ENCODE measurements around the gene RPL5. TPM values are rescaled to one million over a fixed set of nuclear protein-coding genes. Genes with fewer than 3 reads are reported as not detected.

Gene RPL5
- total and polyA plus RNA-seq, 2 donors (not counting 1 experiment from before 2014, with no cell fraction given), result 1,104 to 1,477 TPM

DNA sequence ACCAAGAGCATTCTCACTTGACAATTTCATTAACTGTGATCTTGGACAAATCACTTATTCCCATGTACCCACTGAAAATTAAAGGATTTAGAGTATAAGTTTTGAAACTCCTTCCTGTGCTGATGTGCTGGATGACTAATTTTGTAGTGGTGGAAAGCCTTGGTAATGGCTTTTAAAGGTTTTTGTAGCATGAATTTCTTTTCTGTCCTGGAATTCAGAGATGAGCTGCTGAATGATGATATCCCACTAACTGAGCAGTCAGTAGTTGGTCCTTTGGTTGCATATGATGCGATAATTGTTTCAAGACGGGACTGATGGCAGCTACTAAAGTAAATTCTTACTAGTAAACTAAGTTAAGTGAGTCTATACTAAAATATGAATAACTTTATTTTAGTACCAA, 5.2 kb downstream of the RPL5 start:
- TF ChIP-seq, protein P1, sequence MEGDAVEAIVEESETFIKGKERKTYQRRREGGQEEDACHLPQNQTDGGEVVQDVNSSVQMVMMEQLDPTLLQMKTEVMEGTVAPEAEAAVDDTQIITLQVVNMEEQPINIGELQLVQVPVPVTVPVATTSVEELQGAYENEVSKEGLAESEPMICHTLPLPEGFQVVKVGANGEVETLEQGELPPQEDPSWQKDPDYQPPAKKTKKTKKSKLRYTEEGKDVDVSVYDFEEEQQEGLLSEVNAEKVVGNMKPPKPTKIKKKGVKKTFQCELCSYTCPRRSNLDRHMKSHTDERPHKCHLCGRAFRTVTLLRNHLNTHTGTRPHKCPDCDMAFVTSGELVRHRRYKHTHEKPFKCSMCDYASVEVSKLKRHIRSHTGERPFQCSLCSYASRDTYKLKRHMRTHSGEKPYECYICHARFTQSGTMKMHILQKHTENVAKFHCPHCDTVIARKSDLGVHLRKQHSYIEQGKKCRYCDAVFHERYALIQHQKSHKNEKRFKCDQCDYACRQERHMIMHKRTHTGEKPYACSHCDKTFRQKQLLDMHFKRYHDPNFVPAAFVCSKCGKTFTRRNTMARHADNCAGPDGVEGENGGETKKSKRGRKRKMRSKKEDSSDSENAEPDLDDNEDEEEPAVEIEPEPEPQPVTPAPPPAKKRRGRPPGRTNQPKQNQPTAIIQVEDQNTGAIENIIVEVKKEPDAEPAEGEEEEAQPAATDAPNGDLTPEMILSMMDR (IDR thresholded peaks at IDR 0.05), result no peak
- intact Hi-C loops (cut with micrococcal nuclease), result loop anchor here (10.0 kb wide), 1 partner anchor 1068 kb away; the partner anchor contains the start of gene GCLM
- H3K27ac Mint-ChIP-seq, result peak overlapping the region; percentile 60
- H3K9me3 Mint-ChIP-seq (ENCODE audit: insufficient read depth), result no peaks in the 10 kb centered on the region
- no peak overlapping the region for H3K9ac ChIP-seq (ENCODE audit: low read length)
- ChIA-PET CTCF (interaction anchor here (1.2 to 1.5 kb wide), 3 partner anchors 8 to 125 kb away, joined by 3 to 4 read pairs (median 3); no protein-coding TSS in a partner anchor), POLR2A (no interaction called here)
- H4K20me1 ChIP-seq (ENCODE audit: control insufficient read depth, insufficient read depth, low read length, poor library complexity, severe bottlenecking), result peaks cover 47% of the 10 kb centered on the region
- peaks cover 6 to 83% of the 10 kb centered on the region in 2 experiments for H3K36me3 ChIP-seq (replicated peaks in 1 of 2; ENCODE audit: control extremely low read depth in 1 of 2, control insufficient read depth in 1 of 2, extremely low read depth in 1 of 2, insufficient read depth in 2 of 2, low read length in 1 of 2)
- ATAC-seq (ENCODE audit: low read depth) (no peak), DNase-seq (no peak)
- H3K27me3 ChIP-seq (replicated peaks in 1 of 4; ENCODE audit: control extremely low read depth in 1 of 4, control insufficient read depth in 3 of 4, insufficient read depth in 4 of 4, low read length in 3 of 4), result no peaks in the 10 kb centered on the region
- peaks cover 60% of the 10 kb centered on the region for H3K79me2 ChIP-seq (ENCODE audit: control insufficient read depth, insufficient read depth, low read length)
- no peaks in the 10 kb centered on the region for H3K27me3 Mint-ChIP-seq
- peaks cover 70% of the 10 kb centered on the region for H3K4me1 Mint-ChIP-seq
- no peaks in the 10 kb centered on the region for H3K9me3 ChIP-seq (ENCODE audit: control extremely low read depth in 1 of 3, control insufficient read depth in 2 of 3, insufficient read depth in 1 of 3, low read length in 2 of 3)
- no peak overlapping the region for H3K4me3 Mint-ChIP-seq
- H3K4me2 ChIP-seq (replicated peaks; ENCODE audit: low read depth, low read length, poor library complexity, severe bottlenecking), result no peak overlapping the region
- H2AFZ ChIP-seq (ENCODE audit: insufficient read depth, low read depth, low read length, poor library complexity, severe bottlenecking), result no peak overlapping the region
- H3K27ac ChIP-seq (ENCODE audit: low read length in 2 of 2), result peak overlapping the region in 1 of 2 donors; percentile 2
- H3K4me3 ChIP-seq (ENCODE audit: control extremely low read depth in 1 of 5, extremely low read depth in 1 of 5, insufficient read depth in 1 of 5, low read depth in 2 of 5, low read length in 4 of 5), result no peak overlapping the region
- WGBS (ENCODE audit: insufficient coverage), result no CpG with 5 or more reads among the region's 2 CpGs
- peaks cover 23 to 30% of the 10 kb centered on the region in 2 donors for H3K4me1 ChIP-seq (ENCODE audit: control insufficient read depth in 2 of 2, insufficient read depth in 2 of 2, low read length in 2 of 2)

DNA sequence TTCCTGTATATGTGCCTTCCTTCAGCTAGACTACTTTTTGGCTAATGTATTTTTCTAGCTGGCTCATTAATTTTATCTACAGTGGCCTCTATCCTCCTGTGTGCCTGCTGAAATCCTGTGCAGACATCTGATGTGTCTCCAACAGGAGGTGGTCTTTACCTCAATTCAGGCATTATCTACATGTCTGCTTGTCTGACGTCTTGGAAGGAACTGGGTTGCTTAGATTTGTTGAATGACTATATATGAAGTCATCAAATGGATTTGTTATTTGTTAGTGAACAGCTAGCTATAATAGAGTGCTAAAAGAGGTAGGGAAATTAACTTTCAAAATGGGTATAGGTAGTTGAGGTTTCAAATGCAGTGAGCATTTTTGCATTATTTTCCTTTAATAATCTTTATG, 6.7 kb downstream of the RPL5 start:
- no CpG with 5 or more reads among the region's 1 CpG for WGBS (ENCODE audit: insufficient coverage)
- H3K36me3 ChIP-seq (replicated peaks in 1 of 2; ENCODE audit: control extremely low read depth in 1 of 2, control insufficient read depth in 1 of 2, extremely low read depth in 1 of 2, insufficient read depth in 2 of 2, low read length in 1 of 2), result peaks cover 9 to 92% of the 10 kb centered on the region in 2 experiments
- peaks cover 15 to 22% of the 10 kb centered on the region in 2 donors for H3K4me1 ChIP-seq (ENCODE audit: control insufficient read depth in 2 of 2, insufficient read depth in 2 of 2, low read length in 2 of 2)
- ChIA-PET CTCF (interaction anchor here (0.9 to 1.5 kb wide), 8 partner anchors 10 to 124 kb away, joined by 3 to 4 read pairs (median 3); partner anchors contain the start of gene DIPK1A), POLR2A (interaction anchor here (0.5 kb wide), 1 partner anchor 47 kb away, joined by 3 read pairs; no protein-coding TSS in a partner anchor)
- no peak overlapping the region for H3K4me3 ChIP-seq (ENCODE audit: control extremely low read depth in 1 of 5, extremely low read depth in 1 of 5, insufficient read depth in 1 of 5, low read depth in 2 of 5, low read length in 4 of 5)
- peak overlapping the region in 1 of 2 donors; percentile 47 for H3K27ac ChIP-seq (ENCODE audit: low read length in 2 of 2)
- no peak for DNase-seq
- Mint-ChIP-seq H3K9me3 (ENCODE audit: insufficient read depth) (no peaks in the 10 kb centered on the region), H3K4me3 (no peak overlapping the region), H3K27me3 (no peaks in the 10 kb centered on the region), H3K4me1 (peaks cover 57% of the 10 kb centered on the region), H3K27ac (peak overlapping the region; percentile 59)
- no peaks in the 10 kb centered on the region for H3K27me3 ChIP-seq (replicated peaks in 1 of 4; ENCODE audit: control extremely low read depth in 1 of 4, control insufficient read depth in 3 of 4, insufficient read depth in 4 of 4, low read length in 3 of 4)
- H3K9me3 ChIP-seq (ENCODE audit: control extremely low read depth in 1 of 3, control insufficient read depth in 2 of 3, insufficient read depth in 1 of 3, low read length in 2 of 3), result no peaks in the 10 kb centered on the region
- ATAC-seq (ENCODE audit: low read depth), result no peak
- TF ChIP-seq EZH2 (IDR thresholded peaks at IDR 0.05; ENCODE audit: borderline replicate concordance, insufficient read depth, low read depth, low read length, poor library complexity, severe bottlenecking), result no peak
- TF ChIP-seq, protein P1 (IDR thresholded peaks at IDR 0.05), result no peak
- H3K9ac ChIP-seq (ENCODE audit: low read length), result no peak overlapping the region
- intact Hi-C loops (cut with micrococcal nuclease), result loop anchor here (10.0 kb wide), 1 partner anchor 1066 kb away; the partner anchor contains the start of gene GCLM
- peaks cover 40% of the 10 kb centered on the region for H4K20me1 ChIP-seq (ENCODE audit: control insufficient read depth, insufficient read depth, low read length, poor library complexity, severe bottlenecking)
- H3K4me2 ChIP-seq (replicated peaks; ENCODE audit: low read depth, low read length, poor library complexity, severe bottlenecking), result no peak overlapping the region
- H2AFZ ChIP-seq (ENCODE audit: insufficient read depth, low read depth, low read length, poor library complexity, severe bottlenecking), result no peak overlapping the region
- H3K79me2 ChIP-seq (ENCODE audit: control insufficient read depth, insufficient read depth, low read length), result peaks cover 46% of the 10 kb centered on the region
